HG03280 (cell line): Measurements from ENCODE around the gene THAP4.
"Not testable (repeated sequence)": the region's sequence is repeated elsewhere in the genome, so short reads cannot be mapped to it uniquely, and the experiment has no call there.

ENCODE experiments used
- ATAC-seq: cut with Tn5 transposase; IDR thresholded peaks from one replicate; pipeline ENCODE4 v1.9.1; 2021; ENCODE audit warnings: mild to moderate bottlenecking, moderate library complexity; ENCODE audit not compliant: unreplicated experiment

The THAP4 gene

GRCh38 chr2:241586564-241587264, 50.2 kb downstream of the THAP4 start:
- no peak for ATAC-seq

GRCh38 chr2:241584436-241584835, 52.5 kb downstream of the THAP4 start:
- no peak for ATAC-seq

GRCh38 chr2:241582806-241583205, 54.2 kb downstream of the THAP4 start:
- ATAC-seq: no peak

- no peak for ATAC-seq
Measured at GRCh38 chr2:241582328-241582727, 54.6 kb downstream of the THAP4 start.

GRCh38 chr2:241579281-241579680, 57.7 kb downstream of the THAP4 start:
- no peak for ATAC-seq

- ATAC-seq: no peak
Measured at GRCh38 chr2:241577413-241578122, 59.4 kb downstream of the THAP4 start.

- no peak for ATAC-seq
Measured at GRCh38 chr2:241576293-241576654, 60.7 kb downstream of the THAP4 start.

GRCh38 chr2:241575624-241576292, 61.2 kb downstream of the THAP4 start:
- ATAC-seq: no peak

GRCh38 chr2:241574911-241575623, 61.9 kb downstream of the THAP4 start:
- no peak for ATAC-seq

GRCh38 chr2:241573741-241574140, 63.2 kb downstream of the THAP4 start:
- no peak for ATAC-seq

GRCh38 chr2:241572915-241573651, 63.9 kb downstream of the THAP4 start:
- not testable (repeated sequence) for ATAC-seq

- ATAC-seq: no peak
Measured at GRCh38 chr2:241571821-241572620, 64.9 kb downstream of the THAP4 start.

GRCh38 chr2:241570961-241571581, 65.9 kb downstream of the THAP4 start:
- ATAC-seq: no peak

GRCh38 chr2:241569831-241570281, 67.1 kb downstream of the THAP4 start:
- ATAC-seq: no peak

GRCh38 chr2:241568726-241569125, 68.2 kb downstream of the THAP4 start:
- ATAC-seq: no peak

GRCh38 chr2:241567776-241568175, 69.2 kb downstream of the THAP4 start:
- ATAC-seq: no peak

GRCh38 chr2:241567266-241567665, 69.7 kb downstream of the THAP4 start:
- not testable (repeated sequence) for ATAC-seq

GRCh38 chr2:241566468-241566867, 70.5 kb downstream of the THAP4 start:
- no peak for ATAC-seq

GRCh38 chr2:241566021-241566420, 70.9 kb downstream of the THAP4 start:
- not testable (repeated sequence) for ATAC-seq
